ENCODE measurements around the gene CD2BP2. TPM values are rescaled to one million over a fixed set of nuclear protein-coding genes. Genes with fewer than 3 reads are reported as not detected.

CD2BP2 gene
- 87.8 and 88.0 TPM in 2 replicates for total RNA-seq

- Mint-ChIP-seq H3K4me1 (peaks cover 49% of the 10 kb centered on the region), H3K4me3 (peak within 1 kb of the TSS; percentile 96), H3K27me3 (no peaks in the 10 kb centered on the region), H3K27ac (peak within 1 kb of the TSS; percentile 91), H3K36me3 (ENCODE audit: low read depth) (peaks cover 76% of the 10 kb centered on the region), H3K9me3 (no peaks in the 10 kb centered on the region)
- ATAC-seq (ENCODE audit: low read depth) (peak; percentile 84), DNase-seq (peak; percentile 81)
- ChIA-PET POLR2A (interaction anchor here (1.0 to 4.5 kb wide), 13 partner anchors 14 to 263 kb away, joined by 3 to 36 read pairs (median 9); partner anchors contain the start of genes DCTPP1, SEPTIN1, TBC1D10B and ZNF48), CTCF (interaction anchor here (1.9 to 2.7 kb wide), 2 partner anchors 16 to 54 kb away, joined by 7 to 10 read pairs; partner anchors contain the start of gene TBC1D10B)
- intact Hi-C loops (cut with micrococcal nuclease), result loop anchor here (1.0 to 2.0 kb wide), 4 partner anchors 15 to 39 kb away; partner anchors contain the start of genes TBC1D10B and ZNF48
- no peak for TF ChIP-seq CTCF (IDR thresholded peaks at IDR 0.05)
These were observed at the start of gene CD2BP2 for GRCh38 chr16:30355144-30355953. Gene CD2BP2 (minus strand): TSS chr16:30355308. CDS start chr16:30354681, 627 bp downstream.

- intact Hi-C loops (cut with micrococcal nuclease), result loop anchor here (2.0 to 10.0 kb wide), 2 partner anchors 15 to 337 kb away; partner anchors contain the start of gene ALDOA
- no peak for DNase-seq
- no peak for TF ChIP-seq CTCF (IDR thresholded peaks at IDR 0.05)
- no peak for ATAC-seq (ENCODE audit: low read depth)
- Mint-ChIP-seq H3K9me3 (no peaks in the 10 kb centered on the region), H3K36me3 (ENCODE audit: low read depth) (peaks cover 19% of the 10 kb centered on the region), H3K27ac (no peak overlapping the region), H3K27me3 (peaks cover 4% of the 10 kb centered on the region), H3K4me1 (peaks cover 26% of the 10 kb centered on the region), H3K4me3 (peak overlapping the region; percentile 45)
- CTCF ChIA-PET, result no interaction called here
- POLR2A ChIA-PET, result interaction anchor here (0.8 to 1.8 kb wide), 6 partner anchors 16 to 212 kb away, joined by 3 to 5 read pairs (median 4); partner anchors contain the start of genes DCTPP1 and SEPTIN1
These were observed 46.8 kb upstream of the CD2BP2 start for GRCh38 chr16:30401768-30402425.

GRCh38 chr16:30399435-30400186, 44.5 kb upstream of the CD2BP2 start:
- no peak for DNase-seq
- ATAC-seq (ENCODE audit: low read depth), result no peak
- ChIA-PET POLR2A (interaction anchor here (0.5 to 3.3 kb wide), 5 partner anchors 7 to 22 kb away, joined by 3 to 17 read pairs (median 3); partner anchors contain the start of genes SEPTIN1 and ZNF771), CTCF (interaction anchor here (0.6 to 1.8 kb wide), 3 partner anchors 10 to 308 kb away, joined by 3 to 8 read pairs (median 3); partner anchors contain the start of genes SEPTIN1 and TBX6)
- TF ChIP-seq CTCF (IDR thresholded peaks at IDR 0.05), result no peak
- Mint-ChIP-seq H3K27me3 (peaks cover 4% of the 10 kb centered on the region), H3K27ac (peak overlapping the region; percentile 66), H3K4me3 (peak overlapping the region; percentile 86), H3K36me3 (ENCODE audit: low read depth) (peaks cover 27% of the 10 kb centered on the region), H3K4me1 (peaks cover 38% of the 10 kb centered on the region), H3K9me3 (no peaks in the 10 kb centered on the region)
- intact Hi-C loops (cut with micrococcal nuclease), result loop anchor here (2.0 to 10.0 kb wide), 2 partner anchors 17 to 335 kb away; partner anchors contain the start of gene ALDOA

- Mint-ChIP-seq H3K36me3 (ENCODE audit: low read depth) (peaks cover 27% of the 10 kb centered on the region), H3K9me3 (no peaks in the 10 kb centered on the region), H3K27ac (no peak overlapping the region), H3K4me3 (no peak overlapping the region), H3K4me1 (peaks cover 42% of the 10 kb centered on the region), H3K27me3 (peaks cover 4% of the 10 kb centered on the region)
- ChIA-PET POLR2A (interaction anchor here (0.6 to 3.3 kb wide), 4 partner anchors 8 to 16 kb away, joined by 3 to 17 read pairs (median 8); partner anchors contain the start of genes SEPTIN1 and ZNF771), CTCF (interaction anchor here (0.6 kb wide), 1 partner anchor 16 kb away, joined by 3 read pairs; the partner anchor contains the start of gene SEPTIN1)
- intact Hi-C loops (cut with micrococcal nuclease), result no loop called here
- no peak for TF ChIP-seq CTCF (IDR thresholded peaks at IDR 0.05)
- DNase-seq, result no peak
- ATAC-seq (ENCODE audit: low read depth), result no peak
These were observed 43.7 kb upstream of the CD2BP2 start for GRCh38 chr16:30398661-30399434.

Measured in activated B cell treated with CpG ODN at 0.5 μM for 24 hours (primary cell).